K562 (cell line): Measurements from ENCODE around the gene ZSCAN21. TPM values are rescaled to one million over a fixed set of nuclear protein-coding genes. Genes with fewer than 3 reads are reported as not detected.

Source experiments
- DDX20 ChIP-seq: fragments of 450-650 bp; IDR thresholded peaks from 2 replicates; pipeline ENCODE4 v1.6.1; 2016; ENCODE audit warnings: missing genetic modification characterization, low read depth, mild to moderate bottlenecking, missing compliant biosample characterization, moderate library complexity
- DMBX1 ChIP-seq: fragments of 250-450 bp; sonication (Bioruptor Pico); IDR thresholded peaks from 2 replicates; pipeline ENCODE4 v1.8.0; 2022; ENCODE audit warnings: inconsistent platforms, mild to moderate bottlenecking, moderate library complexity, borderline replicate concordance
- GTF2A2 ChIP-seq: IDR thresholded peaks from 2 replicates; pipeline ENCODE4 v1.6.1; 2016; ENCODE audit warnings: mild to moderate bottlenecking, missing genetic modification characterization, missing compliant biosample characterization
- HIVEP1 ChIP-seq: fragments of 250-450 bp; sonication (Bioruptor Pico); IDR thresholded peaks from 2 replicates; pipeline ENCODE4 v1.4.0; 2020; ENCODE audit warnings: mild to moderate bottlenecking
- IRF1 ChIP-seq: sonication (generic); formaldehyde crosslinking; IDR thresholded peaks from 2 replicates; pipeline ENCODE4 v1.8.0; 2022; ENCODE audit warnings: missing genetic modification reagents, mild to moderate bottlenecking, borderline replicate concordance
- LCOR ChIP-seq: sonication (generic); formaldehyde crosslinking; IDR thresholded peaks from 2 replicates; pipeline ENCODE4 v1.8.0; 2022; ENCODE audit warnings: mild to moderate bottlenecking, missing genetic modification reagents
- MCM3 ChIP-seq: fragments of 450-650 bp; IDR thresholded peaks from 2 replicates; pipeline ENCODE4 v1.6.1; 2016
- NRF1 ChIP-seq, 2 experiments: fragments of 450-650 bp; IDR thresholded peaks in 1 of 2; conservative IDR thresholded peaks in 1 of 2; 2 replicates each; pipeline ENCODE4 v1.6.1; 2014; ENCODE audit warnings: mild to moderate bottlenecking in 2 of 2
- PHF8 ChIP-seq: fragments of 200-600 bp; sonication (generic); IDR thresholded peaks from 2 replicates; pipeline ENCODE4 v1.6.1; 2012; ENCODE audit warnings: mixed run types, mild to moderate bottlenecking, inconsistent platforms, low read length, moderate library complexity, borderline replicate concordance
- PHTF2 ChIP-seq: fragments of 250-450 bp; sonication (Bioruptor Pico); IDR thresholded peaks from 2 replicates; pipeline ENCODE4 v1.5.0; 2021; ENCODE audit warnings: mild to moderate bottlenecking
- SP2 ChIP-seq: IDR thresholded peaks from 2 replicates; pipeline ENCODE4 v1.6.1; 2011; ENCODE audit warnings: mild to moderate bottlenecking, low read depth, low read length, moderate library complexity; ENCODE audit not compliant: poor library complexity, severe bottlenecking; ENCODE audit errors: extremely low read depth
- TCF15 ChIP-seq: fragments of 250-450 bp; sonication (Bioruptor Pico); IDR thresholded peaks from 2 replicates; pipeline ENCODE4 v1.8.0; 2022; ENCODE audit warnings: moderate library complexity, mild to moderate bottlenecking, inconsistent platforms
- TCF3 ChIP-seq: sonication (generic); formaldehyde crosslinking; IDR thresholded peaks from 2 replicates; pipeline ENCODE4 v1.4.0; 2020; ENCODE audit warnings: mild to moderate bottlenecking, missing genetic modification reagents
- TSHZ1 ChIP-seq: fragments of 250-450 bp; sonication (Bioruptor Pico); IDR thresholded peaks from 2 replicates; pipeline ENCODE4 v1.4.0; 2020; ENCODE audit warnings: mild to moderate bottlenecking, moderate library complexity
- WHSC1 ChIP-seq: IDR thresholded peaks from one replicate; pipeline ENCODE4 v1.6.1; 2012; ENCODE audit warnings: low read length, control low read depth, inconsistent platforms
- YBX1 ChIP-seq: fragments of 450-650 bp; IDR thresholded peaks from 2 replicates; pipeline ENCODE4 v1.7.1; 2016; ENCODE audit warnings: mild to moderate bottlenecking
- ZBTB11 ChIP-seq, 3 experiments: fragments of 200-800 bp in 1 of 3; fragments of 250-450 bp in 1 of 3; fragments of 450-650 bp in 1 of 3; sonication (Bioruptor Pico) in 1 of 3; sonication (Bioruptor generic) in 1 of 3; formaldehyde crosslinking in 1 of 3; IDR thresholded peaks; 2 replicates each; pipeline versions ENCODE4 v1.6.1 to v1.8.0; 2016 to 2022; ENCODE audit warnings: mild to moderate bottlenecking in 2 of 3, missing genetic modification characterization in 2 of 3, missing compliant biosample characterization in 1 of 3, moderate library complexity in 1 of 3
- ZBTB26 ChIP-seq: fragments of 450-650 bp; formaldehyde crosslinking; IDR thresholded peaks from 2 replicates; pipeline ENCODE4 v1.4.0; 2022; ENCODE audit warnings: missing genetic modification characterization
- ZNF384 ChIP-seq: IDR thresholded peaks from 2 replicates; pipeline ENCODE4 v1.6.1; 2012; ENCODE audit warnings: low read depth, low read length, improper control_type of control experiment
- polyA plus RNA-seq, 8 experiments: library from polyadenylated mRNA; depleted of rRNA in 4 of 8; stranded (reverse) in 5 of 8; unstranded in 3 of 8; fragments of >200 nt; fragmentation: Nextera tagmentation in 2 of 8; fragmentation: Illumina TruSeq in 1 of 8; extraction: Ambion mirVana in 2 of 8; extraction: Trizol in 1 of 8; gene quantifications; 2 replicates each; pipeline versions ENCODE4 v1.2.1 to v1.2.3, GENCODE V29; 2011 to 2014; ENCODE audit warnings: inconsistent platforms in 1 of 8, missing spikeins in 1 of 8
- total RNA-seq, 7 experiments: library from RNA; depleted of rRNA in 6 of 7; stranded (reverse); fragments of >200 nt in 6 of 7; fragmentation: Illumina TruSeq in 2 of 7; extraction: Trizol in 2 of 7; gene quantifications; 2 replicates each; pipeline versions ENCODE4 v1.2.1 to v1.2.3, GENCODE V29; 2011 to 2021; ENCODE audit warnings: low replicate concordance in 1 of 7

The ZSCAN21 gene
- total and polyA plus RNA-seq, 9 of the 15 experiments (the other 6 are each of a cell fraction or from before 2014, with no cell fraction given) = 5.9 to 15.5 (median 13.2) TPM

GRCh38 chr7:100081535-100082102 is 32.0 kb downstream of the ZSCAN21 start, which contains the start of gene ZNF3 (continued):
- no peak for TF ChIP-seq MCM3
- no peak for TF ChIP-seq YBX1
- no peak for TF ChIP-seq TCF15 (CRISPR knock-in tag)
- peak; percentile 75 for TF ChIP-seq ZNF384
- TF ChIP-seq ZBTB26 (CRISPR knock-in tag) = no peak
- TF ChIP-seq IRF1 (CRISPR knock-in tag) = no peak
- peak; percentile 76 to 96 (median 85); a peak in 5 of 6 replicates for TF ChIP-seq ZBTB11 (CRISPR knock-in tag; IDR thresholded peaks at IDR 0.05)
- peak; percentile 96; the same call in 1 of the 2 replicates for TF ChIP-seq PHF8
- no peak for TF ChIP-seq HIVEP1 (CRISPR knock-in tag)
- TF ChIP-seq SP2 = peak; percentile 98
- peak; percentile 55; the same call in 1 of the 2 replicates for TF ChIP-seq TCF3
- TF ChIP-seq LCOR (CRISPR knock-in tag) = peak; percentile 90
- TF ChIP-seq GTF2A2 (tag) = no peak
- no peak for TF ChIP-seq PHTF2
- TF ChIP-seq DDX20 = no peak
- peak; percentile 34 to 54; a peak in 3 of 4 replicates for TF ChIP-seq NRF1 (conservative IDR thresholded peaks at IDR 0.05 in 1 of 2, IDR thresholded peaks at IDR 0.05 in 1 of 2)
- TF ChIP-seq TSHZ1 (CRISPR knock-in tag) = no peak
- TF ChIP-seq DMBX1 (CRISPR knock-in tag) = no peak
- no peak for TF ChIP-seq WHSC1
